Osteocyte (in vitro differentiated cells): ENCODE results near the gene FAM209B. TPM values are rescaled to one million over a fixed set of nuclear protein-coding genes. Genes with fewer than 3 reads are reported as not detected.

Source experiments
- DNase-seq: peaks from one replicate; pipeline ENCODE4 v3.0.0; 2021; ENCODE audit warnings: mixed read lengths; ENCODE audit not compliant: unreplicated experiment; ENCODE audit errors: extremely low spot score
- H3K27ac Mint-ChIP-seq: one replicate; pipeline ENCODE4 v1.8.0; 2021; ENCODE audit warnings: mild to moderate bottlenecking, mixed read lengths; ENCODE audit not compliant: unreplicated experiment
- H3K27me3 Mint-ChIP-seq: one replicate; pipeline ENCODE4 v1.8.0; 2021; ENCODE audit warnings: mixed read lengths; ENCODE audit not compliant: unreplicated experiment
- H3K36me3 Mint-ChIP-seq: one replicate; pipeline ENCODE4 v1.8.0; 2021; ENCODE audit warnings: mixed read lengths; ENCODE audit not compliant: unreplicated experiment
- H3K4me1 Mint-ChIP-seq: one replicate; pipeline ENCODE4 v1.8.0; 2021; ENCODE audit warnings: mixed read lengths; ENCODE audit not compliant: unreplicated experiment
- H3K4me3 Mint-ChIP-seq: one replicate; pipeline ENCODE4 v1.8.0; 2021; ENCODE audit warnings: mild to moderate bottlenecking, moderate library complexity, mixed read lengths; ENCODE audit not compliant: unreplicated experiment
- H3K9me3 Mint-ChIP-seq: one replicate; pipeline ENCODE4 v1.8.0; 2021; ENCODE audit warnings: mixed read lengths; ENCODE audit not compliant: unreplicated experiment
- total RNA-seq: library from RNA; stranded (reverse); gene quantifications from 2 replicates; pipeline ENCODE4 v1.2.1, GENCODE V29; 2021
- TF ChIP-seq, protein P1 (sequence below): fragments of 200-600 bp; sonication (generic); IDR thresholded peaks from 2 replicates; pipeline ENCODE4 v1.5.0; 2021; ENCODE audit warnings: antibody characterized with exemption, mild to moderate bottlenecking, moderate library complexity

Gene FAM209B
- total RNA-seq, 1 donor from 2014 or later, result not detected

DNA sequence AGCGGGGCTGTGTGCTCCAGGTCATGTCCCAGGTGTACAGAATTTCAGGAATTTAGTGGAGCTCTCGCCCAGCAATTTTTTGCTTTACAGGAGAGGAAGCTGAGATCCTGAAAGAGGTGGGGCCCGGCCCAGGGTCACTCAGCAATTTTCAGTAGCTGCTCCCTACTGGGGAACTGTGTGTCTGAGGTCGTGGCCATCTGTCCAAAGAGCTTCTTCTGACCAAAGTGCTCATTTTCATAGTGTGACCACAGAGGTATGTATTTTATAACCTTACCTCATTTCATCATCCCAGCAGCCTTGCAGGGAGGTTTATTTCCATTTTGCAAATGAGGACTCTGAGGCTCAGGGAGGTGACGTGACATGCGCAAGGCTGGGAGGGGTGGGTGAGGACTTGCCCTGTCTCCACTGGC, 46.3 kb downstream of the FAM209B start:
- Mint-ChIP-seq H3K9me3 (no peaks in the 10 kb centered on the region), H3K27me3 (peaks cover 15% of the 10 kb centered on the region), H3K4me3 (no peak overlapping the region), H3K36me3 (no peaks in the 10 kb centered on the region), H3K4me1 (no peaks in the 10 kb centered on the region), H3K27ac (no peak overlapping the region)
- DNase-seq, result no peak
- TF ChIP-seq, protein P1, sequence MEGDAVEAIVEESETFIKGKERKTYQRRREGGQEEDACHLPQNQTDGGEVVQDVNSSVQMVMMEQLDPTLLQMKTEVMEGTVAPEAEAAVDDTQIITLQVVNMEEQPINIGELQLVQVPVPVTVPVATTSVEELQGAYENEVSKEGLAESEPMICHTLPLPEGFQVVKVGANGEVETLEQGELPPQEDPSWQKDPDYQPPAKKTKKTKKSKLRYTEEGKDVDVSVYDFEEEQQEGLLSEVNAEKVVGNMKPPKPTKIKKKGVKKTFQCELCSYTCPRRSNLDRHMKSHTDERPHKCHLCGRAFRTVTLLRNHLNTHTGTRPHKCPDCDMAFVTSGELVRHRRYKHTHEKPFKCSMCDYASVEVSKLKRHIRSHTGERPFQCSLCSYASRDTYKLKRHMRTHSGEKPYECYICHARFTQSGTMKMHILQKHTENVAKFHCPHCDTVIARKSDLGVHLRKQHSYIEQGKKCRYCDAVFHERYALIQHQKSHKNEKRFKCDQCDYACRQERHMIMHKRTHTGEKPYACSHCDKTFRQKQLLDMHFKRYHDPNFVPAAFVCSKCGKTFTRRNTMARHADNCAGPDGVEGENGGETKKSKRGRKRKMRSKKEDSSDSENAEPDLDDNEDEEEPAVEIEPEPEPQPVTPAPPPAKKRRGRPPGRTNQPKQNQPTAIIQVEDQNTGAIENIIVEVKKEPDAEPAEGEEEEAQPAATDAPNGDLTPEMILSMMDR, result no peak

GRCh38 chr20:56580226-56580625, 47.2 kb downstream of the FAM209B start:
- Mint-ChIP-seq H3K27ac (no peak overlapping the region), H3K9me3 (no peaks in the 10 kb centered on the region), H3K36me3 (no peaks in the 10 kb centered on the region), H3K4me1 (no peaks in the 10 kb centered on the region), H3K4me3 (no peak overlapping the region), H3K27me3 (peaks cover 13% of the 10 kb centered on the region)
- TF ChIP-seq, protein P1, result no peak
- DNase-seq, result no peak

DNA sequence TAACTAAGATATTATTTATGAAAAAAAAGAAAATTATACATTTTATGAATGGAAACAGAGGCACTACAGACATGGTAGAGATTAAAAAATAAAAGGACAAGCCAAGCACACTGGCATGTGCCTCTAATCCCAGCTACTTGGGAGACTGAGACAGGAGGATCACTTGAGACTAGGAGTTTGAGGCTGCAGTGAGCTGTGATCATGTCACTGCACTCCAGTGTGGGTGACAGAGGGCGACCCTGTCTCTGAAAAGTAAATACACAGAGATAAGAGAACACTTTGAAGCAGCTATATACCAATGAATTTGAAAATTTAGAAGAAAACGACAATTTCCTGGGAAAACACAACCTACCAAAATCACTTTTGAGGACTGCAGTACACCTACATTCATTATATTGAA, 48.7 kb downstream of the FAM209B start:
- no peaks in the 10 kb centered on the region for H3K36me3 Mint-ChIP-seq
- H3K4me1 Mint-ChIP-seq, result no peaks in the 10 kb centered on the region
- H3K27ac Mint-ChIP-seq, result no peak overlapping the region
- H3K4me3 Mint-ChIP-seq, result no peak overlapping the region
- H3K9me3 Mint-ChIP-seq, result no peaks in the 10 kb centered on the region
- DNase-seq, result no peak
- H3K27me3 Mint-ChIP-seq, result peaks cover 10% of the 10 kb centered on the region
- TF ChIP-seq, protein P1, result no peak

- Mint-ChIP-seq H3K27me3 (peaks cover 17% of the 10 kb centered on the region), H3K4me3 (no peak overlapping the region), H3K36me3 (no peaks in the 10 kb centered on the region), H3K9me3 (no peaks in the 10 kb centered on the region), H3K27ac (no peak overlapping the region), H3K4me1 (no peaks in the 10 kb centered on the region)
- TF ChIP-seq, protein P1, result no peak
- DNase-seq, result no peak
These were observed 49.5 kb downstream of the FAM209B start for GRCh38 chr20:56582542-56582941.

GRCh38 chr20:56584916-56585315, 51.9 kb downstream of the FAM209B start:
- Mint-ChIP-seq H3K4me3 (no peak overlapping the region), H3K27me3 (peaks cover 24% of the 10 kb centered on the region), H3K27ac (no peak overlapping the region), H3K36me3 (no peaks in the 10 kb centered on the region), H3K9me3 (no peaks in the 10 kb centered on the region), H3K4me1 (no peaks in the 10 kb centered on the region)
- TF ChIP-seq, protein P1, result no peak
- DNase-seq, result no peak

Other genes starting within 250 kb of the FAM209B start
- gene FAM210B, start 174.3 kb upstream of the FAM209B start, total RNA-seq, result 46.9 and 50.6 TPM in 2 replicates
- gene AURKA, start 141.0 kb upstream of the FAM209B start, total RNA-seq, result 10.4 and 11.7 TPM in 2 replicates
- 36.2 and 38.6 TPM in 2 replicates for gene CSTF1, start 140.6 kb upstream of the FAM209B start, total RNA-seq
- 0.13 TPM in 1 of 2 replicates, not detected in the other for gene CASS4, start 121.0 kb upstream of the FAM209B start, total RNA-seq
- 85.8 TPM in 2 replicates for gene RTF2, start 64.6 kb upstream of the FAM209B start, total RNA-seq
- 0.42 and 1.0 TPM in 2 replicates for gene FAM209A, start 8.5 kb upstream of the FAM209B start, total RNA-seq
- 92.9 and 97.8 TPM in 2 replicates for gene TFAP2C, start 96.1 kb downstream of the FAM209B start, total RNA-seq